ENCODE measurements around the gene RNU5D-1. TPM values are rescaled to one million over a fixed set of nuclear protein-coding genes. Genes with fewer than 3 reads are reported as not detected.
"Not testable (repeated sequence)": the region's sequence is repeated elsewhere in the genome, so short reads cannot be mapped to it uniquely, and the experiment has no call there.

The RNU5D-1 gene
- total RNA-seq, 1 donor from 2014 or later: not detected

DNA sequence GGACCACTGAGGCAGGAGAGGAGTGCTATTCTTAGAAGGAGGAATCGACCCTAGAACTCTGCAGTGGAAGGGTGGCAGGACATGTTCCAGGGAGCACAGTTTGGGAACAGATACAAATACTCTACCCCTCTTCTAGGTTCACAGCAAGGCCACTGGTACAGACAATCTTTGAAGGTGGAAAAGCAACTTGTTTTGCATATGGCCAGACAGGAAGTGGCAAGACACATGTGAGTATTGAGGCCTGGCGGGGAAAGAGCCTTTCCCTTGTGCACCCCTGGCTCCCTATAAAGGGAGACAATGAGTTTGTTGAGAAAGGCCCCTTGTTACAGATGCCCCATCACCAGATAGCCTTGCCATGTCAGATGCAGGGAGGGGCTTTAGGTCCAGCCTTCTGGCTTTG lies 26.4 kb upstream of the RNU5D-1 start:
- Mint-ChIP-seq H3K27ac (peak overlapping the region; percentile 67), H3K36me3 (ENCODE audit: low read depth) (peaks cover 60% of the 10 kb centered on the region), H3K4me1 (ENCODE audit: low read depth) (peaks cover 4% of the 10 kb centered on the region), H3K27me3 (ENCODE audit: insufficient read depth) (no peaks in the 10 kb centered on the region), H3K4me3 (no peak overlapping the region), H3K9me3 (no peaks in the 10 kb centered on the region)
- no peak for DNase-seq (ENCODE audit: low spot score)
- intact Hi-C loops (cut with micrococcal nuclease): no loop called here

DNA sequence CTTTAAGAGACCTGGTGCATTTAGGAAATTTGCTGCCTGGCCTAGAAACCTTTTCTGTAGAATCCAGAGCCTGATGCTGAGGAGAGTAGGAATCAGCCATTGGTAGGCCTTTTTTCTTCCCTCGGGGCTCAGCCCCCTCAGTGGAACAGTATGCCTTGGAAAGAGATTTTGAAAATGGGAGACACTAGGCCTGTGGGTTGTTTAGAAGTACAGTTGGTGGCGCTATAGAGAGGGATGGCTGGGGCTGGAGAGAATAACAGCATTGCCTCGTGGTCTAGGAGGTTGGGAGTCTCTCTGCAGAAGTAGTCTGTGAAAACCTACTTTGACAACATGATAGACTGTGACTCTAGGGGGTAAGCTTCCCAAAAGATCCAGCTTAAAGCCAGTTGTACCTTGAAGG lies 16.9 kb upstream of the RNU5D-1 start:
- Mint-ChIP-seq H3K4me3 (no peak overlapping the region), H3K27ac (peak overlapping the region; percentile 4), H3K9me3 (no peaks in the 10 kb centered on the region), H3K4me1 (ENCODE audit: low read depth) (peaks cover 33% of the 10 kb centered on the region), H3K36me3 (ENCODE audit: low read depth) (peaks cover 36% of the 10 kb centered on the region), H3K27me3 (ENCODE audit: insufficient read depth) (no peaks in the 10 kb centered on the region)
- DNase-seq (ENCODE audit: low spot score): no peak
- intact Hi-C loops (cut with micrococcal nuclease): no loop called here

DNA sequence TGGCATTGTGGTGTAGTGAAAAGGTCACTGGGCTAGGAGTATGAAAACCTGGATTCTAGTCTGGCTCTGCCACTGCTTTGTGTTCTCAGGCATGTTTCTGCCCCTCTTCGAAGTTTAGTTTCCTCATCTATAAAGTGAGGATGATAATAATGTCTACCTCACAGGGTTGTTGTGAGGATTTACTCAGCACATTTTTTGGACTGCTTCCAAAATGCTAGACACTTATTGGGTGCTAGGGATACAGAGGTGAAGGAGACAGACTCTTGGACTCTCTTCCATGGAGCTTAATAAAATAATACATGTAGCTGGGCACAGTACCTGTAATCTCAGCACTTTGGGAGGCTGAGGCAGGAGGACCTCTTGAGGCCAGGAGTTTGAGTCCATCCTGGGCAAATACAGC lies 12.2 kb upstream of the RNU5D-1 start:
- Mint-ChIP-seq H3K4me1 (ENCODE audit: low read depth) (peaks cover 53% of the 10 kb centered on the region), H3K27me3 (ENCODE audit: insufficient read depth) (no peaks in the 10 kb centered on the region), H3K36me3 (ENCODE audit: low read depth) (peaks cover 30% of the 10 kb centered on the region), H3K27ac (peak overlapping the region; percentile 92), H3K9me3 (no peaks in the 10 kb centered on the region), H3K4me3 (peak overlapping the region; percentile 76)
- intact Hi-C loops (cut with micrococcal nuclease): no loop called here
- no peak for DNase-seq (ENCODE audit: low spot score)

DNA sequence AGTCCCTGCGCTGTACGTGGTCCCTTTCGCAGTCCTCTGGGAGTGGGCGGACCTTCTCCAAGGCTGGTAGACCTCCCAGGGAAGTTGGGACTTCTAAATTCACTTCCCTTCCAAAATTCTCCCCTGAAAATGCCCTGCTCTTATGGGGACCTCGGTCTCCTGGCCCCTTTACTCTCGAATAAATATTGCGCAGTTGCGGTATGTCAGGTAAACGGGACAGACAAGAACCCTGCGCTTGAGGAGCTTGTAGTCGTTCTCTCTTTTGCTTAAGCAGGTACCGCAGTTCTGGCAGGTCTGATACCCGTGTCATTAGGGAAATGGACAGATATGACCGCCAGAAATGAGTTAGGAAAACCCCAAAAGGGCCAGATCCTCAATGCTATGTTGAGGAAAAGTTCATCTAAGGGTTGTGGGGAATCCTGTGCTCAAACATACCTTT lies 9.2 kb upstream of the RNU5D-1 start:
- peak overlapping the region; percentile 92 for H3K4me3 Mint-ChIP-seq
- H3K9me3 Mint-ChIP-seq: no peaks in the 10 kb centered on the region
- DNase-seq (ENCODE audit: low spot score): no peak
- peaks cover 37% of the 10 kb centered on the region for H3K4me1 Mint-ChIP-seq (ENCODE audit: low read depth)
- H3K27ac Mint-ChIP-seq: peak overlapping the region; percentile 90
- intact Hi-C loops (cut with micrococcal nuclease): no loop called here
- no peaks in the 10 kb centered on the region for H3K27me3 Mint-ChIP-seq (ENCODE audit: insufficient read depth)
- H3K36me3 Mint-ChIP-seq (ENCODE audit: low read depth): peaks cover 20% of the 10 kb centered on the region

DNA sequence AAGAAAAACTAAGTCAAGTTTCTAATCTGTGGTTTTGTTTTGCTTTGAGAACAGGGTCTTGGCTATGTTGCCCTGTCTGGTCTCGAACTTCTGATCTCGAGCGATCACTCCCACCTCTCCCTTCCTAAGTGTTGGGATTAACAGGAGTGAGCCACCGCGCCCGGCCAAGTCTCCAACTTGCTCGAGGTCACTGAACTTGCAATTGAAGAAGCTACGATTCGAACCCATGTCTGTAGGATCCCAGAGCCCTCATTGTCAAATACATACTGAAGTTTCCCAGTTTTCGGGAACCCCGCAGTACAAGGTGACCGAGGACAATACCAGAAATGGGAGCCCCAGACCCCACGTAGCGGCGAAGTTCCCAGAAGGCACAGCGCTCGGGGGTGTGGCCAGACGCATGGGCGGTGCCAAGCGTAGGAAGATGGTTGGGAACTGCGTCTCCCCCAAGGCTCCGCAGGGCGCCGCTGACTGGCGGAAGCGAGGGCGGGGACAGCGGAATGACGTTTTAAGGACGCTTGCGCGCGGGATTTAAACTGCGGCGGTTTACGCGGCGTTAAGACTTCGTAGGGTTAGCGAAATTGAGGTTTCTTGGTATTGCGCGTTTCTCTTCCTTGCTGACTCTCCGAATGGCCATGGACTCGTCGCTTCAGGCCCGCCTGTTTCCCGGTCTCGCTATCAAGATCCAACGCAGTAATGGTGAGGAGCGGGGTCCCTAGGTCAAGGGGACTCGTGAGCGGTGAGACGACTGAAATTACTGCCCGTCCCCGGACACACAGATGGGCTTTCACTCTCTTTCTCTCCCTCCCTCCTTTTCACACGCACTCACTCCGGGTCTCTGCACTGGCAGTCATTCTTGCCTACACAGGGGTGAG lies 8.6 kb upstream of the RNU5D-1 start, which contains the start of gene KIF2C:
Gene KIF2C (plus strand): TSS at position 531 of the 872 bp plus-strand sequence. CDS start 96 bp downstream, at position 627.
- peaks cover 37% of the 10 kb centered on the region for H3K4me1 Mint-ChIP-seq (ENCODE audit: low read depth)
- H3K27ac Mint-ChIP-seq: peak within 1 kb of the TSS; percentile 90
- no peaks in the 10 kb centered on the region for H3K27me3 Mint-ChIP-seq (ENCODE audit: insufficient read depth)
- intact Hi-C loops (cut with micrococcal nuclease): loop anchor here (1.0 to 10.0 kb wide), 8 partner anchors 8 to 948 kb away; partner anchors contain the start of genes GPBP1L1, NASP, PLK3 and RNU5D-1
- peak; percentile 95 for DNase-seq (ENCODE audit: low spot score)
- peak within 1 kb of the TSS; percentile 92 for H3K4me3 Mint-ChIP-seq
- peaks cover 18% of the 10 kb centered on the region for H3K36me3 Mint-ChIP-seq (ENCODE audit: low read depth)
- H3K9me3 Mint-ChIP-seq: no peaks in the 10 kb centered on the region

DNA sequence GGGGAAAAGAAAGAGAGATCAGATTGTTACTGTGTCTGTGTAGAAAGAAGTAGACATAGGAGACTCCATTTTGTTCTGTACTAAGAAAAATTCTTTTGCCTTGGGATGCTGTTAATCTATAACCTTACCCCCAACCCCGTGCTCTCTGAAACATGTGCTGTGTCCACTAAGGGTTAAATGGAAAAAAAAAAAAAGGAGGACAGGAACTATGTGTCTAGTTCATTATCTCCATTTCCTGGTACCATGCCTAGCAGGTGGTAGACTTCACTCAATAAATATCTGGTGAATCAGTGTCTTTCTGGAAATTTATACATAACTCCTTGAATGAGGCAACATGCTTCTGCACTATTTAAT lies 8.0 kb upstream of the RNU5D-1 start:
- not testable (repeated sequence) for DNase-seq (ENCODE audit: low spot score); H3K27me3 Mint-ChIP-seq (ENCODE audit: insufficient read depth); H3K9me3 Mint-ChIP-seq
- Mint-ChIP-seq H3K4me3 (peak overlapping the region; percentile 92), H3K36me3 (ENCODE audit: low read depth) (peaks cover 13% of the 10 kb centered on the region), H3K27ac (peak overlapping the region; percentile 90), H3K4me1 (ENCODE audit: low read depth) (peaks cover 31% of the 10 kb centered on the region)
- intact Hi-C loops (cut with micrococcal nuclease): loop anchor here (1.0 to 10.0 kb wide), 8 partner anchors 8 to 948 kb away; partner anchors contain the start of genes GPBP1L1, NASP, PLK3 and RNU5D-1

DNA sequence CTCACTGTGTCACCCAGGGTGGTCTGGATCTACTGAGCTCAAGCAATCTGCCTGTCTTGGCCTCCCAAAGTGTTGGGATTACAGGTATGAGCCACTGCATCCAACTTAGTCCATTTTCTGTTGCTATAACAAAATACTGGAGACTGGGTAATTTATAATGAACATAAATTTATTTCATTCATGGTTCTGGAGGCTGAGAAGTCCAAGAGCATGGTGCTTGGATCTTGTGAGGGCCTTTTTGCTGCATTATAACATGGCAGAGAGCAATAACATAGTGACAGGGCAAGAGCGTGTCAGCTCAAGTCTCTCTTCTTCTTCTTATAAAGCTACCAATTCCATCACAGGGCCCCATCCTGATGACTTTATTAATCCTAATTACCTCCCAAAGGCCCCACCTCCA lies 5.0 kb upstream of the RNU5D-1 start:
- Mint-ChIP-seq H3K36me3 (ENCODE audit: low read depth) (peaks cover 1% of the 10 kb centered on the region), H3K4me3 (no peak overlapping the region), H3K27ac (no peak overlapping the region), H3K27me3 (ENCODE audit: insufficient read depth) (peaks cover 3% of the 10 kb centered on the region), H3K4me1 (ENCODE audit: low read depth) (peaks cover 30% of the 10 kb centered on the region), H3K9me3 (no peaks in the 10 kb centered on the region)
- intact Hi-C loops (cut with micrococcal nuclease): loop anchor here (5.0 to 10.0 kb wide), 2 partner anchors 849 to 951 kb away; partner anchors contain the start of genes GPBP1L1, NASP and TMEM69
- no peak for DNase-seq (ENCODE audit: low spot score)

DNA sequence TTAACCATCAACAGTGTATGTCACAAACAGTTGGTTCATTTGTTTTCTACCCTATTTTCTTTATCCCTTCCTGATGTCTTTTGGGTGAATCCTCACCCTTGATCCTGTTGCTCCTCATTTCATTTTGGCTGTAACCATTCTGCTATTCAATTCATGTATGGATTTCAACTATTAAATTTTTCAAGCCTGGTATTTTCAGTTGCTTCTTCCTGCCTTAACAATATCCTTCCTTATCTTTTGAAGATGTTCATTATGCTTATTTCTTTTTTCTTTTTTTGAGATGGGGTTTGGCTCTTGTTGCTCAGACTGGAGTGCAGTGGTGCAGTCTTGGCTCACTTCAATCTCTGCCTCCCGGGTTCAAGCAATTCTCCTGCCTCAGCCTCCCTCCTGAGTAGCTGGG lies 2.8 kb upstream of the RNU5D-1 start:
- Mint-ChIP-seq H3K9me3 (no peaks in the 10 kb centered on the region), H3K27ac (no peak overlapping the region), H3K27me3 (ENCODE audit: insufficient read depth) (peaks cover 3% of the 10 kb centered on the region), H3K4me1 (ENCODE audit: low read depth) (peaks cover 26% of the 10 kb centered on the region), H3K4me3 (no peak overlapping the region), H3K36me3 (ENCODE audit: low read depth) (no peaks in the 10 kb centered on the region)
- no peak for DNase-seq (ENCODE audit: low spot score)
- intact Hi-C loops (cut with micrococcal nuclease): loop anchor here (10.0 kb wide), 1 partner anchor 851 kb away; the partner anchor contains the start of gene NASP

DNA sequence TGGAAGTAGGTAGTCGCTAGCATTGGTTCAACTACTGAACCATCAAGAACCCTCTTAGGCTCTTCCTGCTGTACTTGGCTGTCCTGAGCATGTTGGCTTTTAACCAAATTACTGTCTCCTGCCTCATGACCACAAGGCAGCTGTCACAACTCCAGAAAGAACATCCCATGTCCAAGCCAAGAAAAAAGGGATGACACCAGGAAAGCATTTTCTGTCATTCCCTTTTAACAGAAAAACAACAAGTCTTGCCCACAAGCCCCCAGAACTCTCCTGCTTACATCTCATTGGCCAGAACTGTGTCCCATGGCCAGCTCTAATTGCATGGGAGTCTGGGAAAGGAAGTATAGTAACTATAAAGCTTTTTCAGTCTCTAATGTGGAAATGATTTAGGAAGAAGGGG lies 2.4 kb upstream of the RNU5D-1 start:
- Mint-ChIP-seq H3K27ac (no peak overlapping the region), H3K4me1 (ENCODE audit: low read depth) (peaks cover 27% of the 10 kb centered on the region), H3K27me3 (ENCODE audit: insufficient read depth) (peaks cover 3% of the 10 kb centered on the region), H3K9me3 (no peaks in the 10 kb centered on the region), H3K4me3 (no peak overlapping the region), H3K36me3 (ENCODE audit: low read depth) (no peaks in the 10 kb centered on the region)
- DNase-seq (ENCODE audit: low spot score): no peak
- intact Hi-C loops (cut with micrococcal nuclease): loop anchor here (10.0 kb wide), 1 partner anchor 851 kb away; the partner anchor contains the start of gene NASP

DNA sequence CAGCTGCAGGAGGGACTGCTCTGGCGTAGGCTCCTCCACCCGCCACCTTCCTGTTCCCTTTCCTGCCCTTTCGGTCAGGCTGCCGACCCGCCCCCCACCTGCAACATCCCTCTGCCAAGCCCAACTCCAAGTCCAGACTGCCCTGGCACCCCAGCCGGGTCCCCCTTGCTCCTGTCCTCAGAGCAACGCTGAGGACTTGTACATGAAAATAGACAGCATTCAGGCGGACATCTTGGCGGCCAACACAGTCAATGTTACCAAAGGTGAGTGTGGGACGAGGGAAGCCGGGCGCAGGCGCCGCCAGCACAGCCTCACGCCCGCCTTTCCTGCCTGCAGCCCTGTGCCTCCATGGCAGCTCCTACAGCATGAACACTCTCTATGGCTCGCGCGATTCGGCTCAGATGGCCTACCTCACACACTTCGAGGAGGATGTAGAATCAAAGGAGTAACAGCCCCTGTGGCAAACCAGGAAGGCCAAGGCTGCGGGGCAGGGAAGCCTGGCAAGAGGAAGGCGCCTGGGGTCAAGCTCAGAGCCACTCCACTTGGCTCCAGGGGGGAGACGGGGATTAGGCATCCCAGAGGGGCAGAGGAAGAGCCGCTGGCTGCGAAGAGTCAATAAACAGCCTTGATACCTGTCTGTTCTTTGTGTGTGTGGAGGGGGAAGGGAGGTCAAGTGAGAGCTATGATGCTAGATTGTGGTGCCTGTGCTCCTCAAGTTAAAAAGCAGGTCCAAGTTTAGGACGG lies 5.8 kb downstream of the RNU5D-1 start:
- Mint-ChIP-seq H3K4me1 (ENCODE audit: low read depth) (peaks cover 59% of the 10 kb centered on the region), H3K36me3 (ENCODE audit: low read depth) (peaks cover 9% of the 10 kb centered on the region), H3K27ac (peak overlapping the region; percentile 77), H3K27me3 (ENCODE audit: insufficient read depth) (no peaks in the 10 kb centered on the region), H3K4me3 (peak overlapping the region; percentile 85), H3K9me3 (no peaks in the 10 kb centered on the region)
- intact Hi-C loops (cut with micrococcal nuclease): loop anchor here (5.0 kb wide), 3 partner anchors 262 to 962 kb away; partner anchors contain the start of genes EIF2B3, GPBP1L1, TESK2 and TMEM69
- no peak for DNase-seq (ENCODE audit: low spot score)

DNA sequence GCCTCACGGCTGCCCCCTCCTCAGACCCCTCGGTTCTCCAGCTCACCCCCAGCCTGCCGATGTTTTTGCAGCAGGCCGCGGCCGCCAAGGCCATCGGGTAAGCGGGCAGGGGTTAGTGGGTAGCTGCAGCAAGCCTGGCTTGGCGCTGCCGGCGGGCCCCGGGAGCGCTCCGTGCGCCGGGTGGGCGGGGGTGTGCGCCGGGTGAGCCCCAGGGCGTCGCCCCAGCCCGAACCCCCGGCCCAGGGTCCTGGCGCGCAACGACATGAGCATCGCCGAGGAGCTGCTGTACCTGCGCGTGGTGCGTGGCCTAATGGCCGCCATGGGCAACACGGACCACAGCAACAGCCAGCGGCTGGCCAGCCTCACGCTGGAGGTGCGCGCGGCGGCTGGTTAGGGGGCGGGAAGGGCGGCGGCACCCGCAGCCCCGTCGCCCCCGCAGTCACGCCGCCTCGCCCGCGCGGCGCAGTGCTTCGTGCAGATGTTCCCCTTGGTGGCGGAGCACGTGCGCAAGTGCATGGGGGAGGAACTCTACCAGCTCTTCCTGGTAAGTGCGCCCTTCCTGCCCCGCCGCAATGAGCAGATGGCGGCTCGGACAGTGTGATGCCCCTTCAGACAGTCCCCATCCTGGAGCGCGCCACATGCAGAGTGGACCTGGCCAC lies 6.5 kb downstream of the RNU5D-1 start:
- no peak for DNase-seq (ENCODE audit: low spot score)
- H3K4me1 Mint-ChIP-seq (ENCODE audit: low read depth): peaks cover 62% of the 10 kb centered on the region
- peak overlapping the region; percentile 77 for H3K27ac Mint-ChIP-seq
- H3K27me3 Mint-ChIP-seq (ENCODE audit: insufficient read depth): no peaks in the 10 kb centered on the region
- peak overlapping the region; percentile 85 for H3K4me3 Mint-ChIP-seq
- H3K36me3 Mint-ChIP-seq (ENCODE audit: low read depth): peaks cover 9% of the 10 kb centered on the region
- no peaks in the 10 kb centered on the region for H3K9me3 Mint-ChIP-seq
- intact Hi-C loops (cut with micrococcal nuclease): loop anchor here (5.0 kb wide), 3 partner anchors 263 to 963 kb away; partner anchors contain the start of genes EIF2B3, GPBP1L1, TESK2 and TMEM69
